Astrocyte (in vitro differentiated cells and primary cell): ENCODE results near the gene OSTM1.

Source experiments
- EZH2 ChIP-seq: IDR thresholded peaks from 2 replicates; pipeline ENCODE4 v1.6.1; 2012; ENCODE audit warnings: mild to moderate bottlenecking, low read length, inconsistent platforms; ENCODE audit not compliant: insufficient read depth
- TF ChIP-seq, protein P1 (sequence below): IDR thresholded peaks from 2 replicates; pipeline ENCODE4 v1.5.1; 2011; ENCODE audit warnings: low read depth, mild to moderate bottlenecking, inconsistent platforms, low read length, moderate library complexity; ENCODE audit not compliant: insufficient read depth

DNA sequence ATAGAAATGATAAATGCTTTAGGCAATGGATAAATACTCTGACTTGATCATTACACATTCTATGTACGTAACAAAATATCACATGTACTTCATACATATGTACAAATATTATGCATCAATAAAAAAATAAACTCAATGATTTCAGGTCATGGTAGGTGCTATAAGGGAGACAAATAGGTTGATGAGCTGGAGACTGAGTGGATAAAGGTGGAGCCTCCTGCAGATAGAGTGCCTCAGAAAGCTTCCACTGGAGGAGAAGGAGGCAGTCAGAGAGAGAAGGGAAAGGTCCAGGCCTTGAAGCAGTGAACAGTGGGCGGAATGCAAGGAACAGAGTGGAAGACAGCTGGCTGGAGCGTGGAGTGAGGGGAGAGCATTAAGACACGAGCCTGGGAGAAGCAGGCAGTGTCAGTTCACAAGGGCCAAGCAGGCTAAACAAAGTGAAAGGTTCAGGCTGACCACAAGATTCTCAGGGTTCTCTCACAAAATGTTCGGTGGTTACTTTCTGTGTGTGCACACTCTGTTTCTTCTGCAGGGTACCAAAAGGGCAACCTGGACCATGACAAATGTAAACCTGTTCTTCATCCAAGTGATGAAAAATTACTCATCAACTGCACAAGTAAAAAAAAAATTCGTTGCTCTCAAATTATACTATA, 60.6 kb downstream of the OSTM1 start:
- TF ChIP-seq, protein P1, sequence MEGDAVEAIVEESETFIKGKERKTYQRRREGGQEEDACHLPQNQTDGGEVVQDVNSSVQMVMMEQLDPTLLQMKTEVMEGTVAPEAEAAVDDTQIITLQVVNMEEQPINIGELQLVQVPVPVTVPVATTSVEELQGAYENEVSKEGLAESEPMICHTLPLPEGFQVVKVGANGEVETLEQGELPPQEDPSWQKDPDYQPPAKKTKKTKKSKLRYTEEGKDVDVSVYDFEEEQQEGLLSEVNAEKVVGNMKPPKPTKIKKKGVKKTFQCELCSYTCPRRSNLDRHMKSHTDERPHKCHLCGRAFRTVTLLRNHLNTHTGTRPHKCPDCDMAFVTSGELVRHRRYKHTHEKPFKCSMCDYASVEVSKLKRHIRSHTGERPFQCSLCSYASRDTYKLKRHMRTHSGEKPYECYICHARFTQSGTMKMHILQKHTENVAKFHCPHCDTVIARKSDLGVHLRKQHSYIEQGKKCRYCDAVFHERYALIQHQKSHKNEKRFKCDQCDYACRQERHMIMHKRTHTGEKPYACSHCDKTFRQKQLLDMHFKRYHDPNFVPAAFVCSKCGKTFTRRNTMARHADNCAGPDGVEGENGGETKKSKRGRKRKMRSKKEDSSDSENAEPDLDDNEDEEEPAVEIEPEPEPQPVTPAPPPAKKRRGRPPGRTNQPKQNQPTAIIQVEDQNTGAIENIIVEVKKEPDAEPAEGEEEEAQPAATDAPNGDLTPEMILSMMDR = no peak
- no peak for TF ChIP-seq EZH2
